Stimulated activated CD4-positive, alpha-beta T cell treated with anti-CD3 and anti-CD28 coated beads, Interleukin-1b, Interleukin-23, amount 100 ng/mL, for 48 hours (primary cell): ENCODE results near the gene CCDC7.
"Not testable (repeated sequence)": the region's sequence is repeated elsewhere in the genome, so short reads cannot be mapped to it uniquely, and the experiment has no call there.

Experiments
- DNase-seq: peaks from one replicate; pipeline ENCODE4 v3.0.0-alpha.2; 2020

CCDC7 gene

DNA sequence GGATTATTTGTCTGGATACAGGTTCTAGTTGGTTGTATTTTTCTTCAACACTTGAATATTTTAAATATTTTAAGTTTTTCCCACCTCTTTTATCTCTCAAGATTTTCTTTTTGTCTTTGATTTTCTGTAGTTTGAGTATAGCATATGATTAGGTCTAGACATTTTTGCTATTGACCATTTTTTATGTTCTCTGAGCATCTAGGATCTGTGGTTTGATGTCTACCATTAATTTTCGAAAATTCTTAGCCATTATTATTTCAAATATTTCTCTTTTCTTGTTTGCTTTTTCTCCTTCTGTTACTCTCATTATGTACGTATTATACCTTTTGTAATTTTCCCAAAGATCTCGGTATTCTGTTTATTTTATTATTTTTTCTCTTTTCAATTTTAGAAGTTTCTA lies 293.0 kb downstream of the CCDC7 start:
- DNase-seq: no peak

- no peak for DNase-seq
These were observed 298.4 kb downstream of the CCDC7 start for GRCh38 chr10:32744321-32744720.

DNA sequence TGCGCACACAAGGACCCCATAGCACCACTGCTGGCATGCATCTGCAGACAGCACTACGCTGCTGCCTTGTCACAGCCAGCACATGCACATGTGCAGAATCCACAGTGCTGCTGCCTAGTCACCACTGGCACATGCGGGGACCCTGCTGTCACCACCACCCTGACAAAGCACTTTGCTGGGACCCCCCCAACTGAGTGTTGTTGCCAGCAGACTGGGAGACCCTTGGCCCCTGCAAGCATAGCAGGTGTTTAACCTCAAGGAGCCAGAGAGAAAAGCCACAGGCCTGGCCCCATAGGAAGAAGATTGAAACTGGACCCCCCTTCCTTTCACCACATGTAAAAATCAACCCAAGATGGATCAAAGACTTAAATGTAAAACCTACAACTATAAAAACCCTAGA lies 300.9 kb downstream of the CCDC7 start:
- no peak for DNase-seq

DNA sequence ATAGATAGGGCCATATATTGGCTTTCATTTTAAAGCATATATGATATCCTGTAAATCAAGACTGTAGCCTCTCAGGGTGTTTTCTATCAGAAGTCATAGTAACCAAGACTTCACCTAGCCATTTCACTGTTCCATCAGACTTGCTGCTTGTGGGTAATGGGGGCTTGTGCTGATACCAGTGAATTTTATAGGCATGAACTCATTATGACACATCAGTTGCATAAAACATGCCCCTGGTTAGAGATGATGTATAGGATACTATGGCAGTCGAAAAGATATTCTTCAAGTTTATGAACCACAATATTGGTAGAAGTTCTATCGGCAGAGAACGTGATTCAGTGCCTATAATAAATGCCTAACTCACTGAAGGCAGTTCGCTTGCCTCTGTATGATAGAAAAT lies 305.6 kb downstream of the CCDC7 start:
- no peak for DNase-seq

- DNase-seq: not testable (repeated sequence)
These were observed 309.0 kb downstream of the CCDC7 start for GRCh38 chr10:32754900-32755299.

DNA sequence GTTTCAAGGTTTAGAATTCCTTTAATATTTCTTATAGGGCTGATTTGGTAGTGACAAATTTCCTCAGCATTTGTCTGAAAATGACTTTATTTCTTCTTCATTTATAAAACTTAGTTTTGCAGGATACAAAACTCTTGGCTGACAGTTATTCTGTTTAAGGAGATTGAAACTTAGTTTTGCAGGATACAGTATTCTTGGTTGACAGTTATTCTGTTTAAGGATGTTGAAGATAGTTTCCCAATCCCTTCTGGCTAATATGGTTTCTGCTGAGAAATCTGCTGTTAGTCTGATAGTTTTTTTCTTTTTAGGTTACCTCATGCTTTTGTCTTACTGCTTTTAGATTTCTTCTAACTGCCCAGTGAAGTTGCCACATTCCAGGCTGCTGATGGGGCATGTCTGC lies 325.3 kb downstream of the CCDC7 start:
- DNase-seq: no peak

- DNase-seq: no peak
These were observed 327.2 kb downstream of the CCDC7 start for GRCh38 chr10:32773105-32773504.

- DNase-seq: no peak
These were observed 341.0 kb downstream of the CCDC7 start for GRCh38 chr10:32786968-32787367.

DNA sequence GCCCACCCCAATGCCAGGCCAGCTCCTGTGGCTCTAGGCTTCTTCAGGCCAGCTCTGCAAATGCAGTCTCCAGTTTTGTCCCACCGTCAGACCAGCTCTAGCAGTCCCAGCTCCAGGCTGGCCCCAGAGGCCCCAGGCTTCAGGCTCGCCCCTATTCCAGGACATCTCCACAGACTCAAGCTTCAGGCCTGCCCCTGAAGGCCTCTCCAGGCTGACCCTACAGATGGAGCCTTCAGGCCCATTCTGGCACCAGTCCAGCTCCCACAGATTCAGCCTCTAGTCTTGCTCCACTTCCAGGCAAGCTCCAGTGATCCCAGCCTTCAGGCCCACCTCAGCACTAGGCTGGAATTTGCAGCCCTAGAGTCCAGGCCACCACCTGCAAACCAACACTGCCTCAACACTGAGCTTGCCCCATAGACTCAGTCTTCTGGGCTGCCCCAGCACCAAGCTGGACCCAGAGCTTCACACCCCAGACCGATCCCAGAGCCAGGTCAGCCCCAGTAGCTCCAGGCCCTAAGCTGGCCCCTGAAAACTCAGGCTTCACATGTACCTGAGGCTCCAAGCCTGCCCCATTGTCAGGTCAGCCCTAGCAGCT lies 341.8 kb downstream of the CCDC7 start:
- no peak for DNase-seq

DNA sequence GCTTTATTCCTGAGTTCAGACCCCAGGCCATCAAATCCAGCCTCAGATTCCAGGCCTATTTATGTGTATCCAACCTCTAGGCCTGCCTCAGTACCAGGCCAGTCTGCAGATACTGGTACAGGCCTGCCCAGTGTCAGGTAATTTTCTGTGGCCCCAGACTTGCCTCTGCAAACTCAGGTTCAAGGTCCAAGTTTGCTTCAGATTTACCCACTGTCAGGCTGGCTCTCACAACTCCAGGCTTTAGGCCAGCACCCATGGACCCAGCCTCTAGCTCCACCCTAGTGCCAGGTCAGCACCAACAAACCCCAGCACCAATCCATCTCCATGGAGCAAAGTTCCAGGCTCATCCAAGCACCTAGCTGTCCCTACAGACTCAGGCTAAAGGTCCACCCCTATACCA lies 342.4 kb downstream of the CCDC7 start:
- DNase-seq: no peak

DNA sequence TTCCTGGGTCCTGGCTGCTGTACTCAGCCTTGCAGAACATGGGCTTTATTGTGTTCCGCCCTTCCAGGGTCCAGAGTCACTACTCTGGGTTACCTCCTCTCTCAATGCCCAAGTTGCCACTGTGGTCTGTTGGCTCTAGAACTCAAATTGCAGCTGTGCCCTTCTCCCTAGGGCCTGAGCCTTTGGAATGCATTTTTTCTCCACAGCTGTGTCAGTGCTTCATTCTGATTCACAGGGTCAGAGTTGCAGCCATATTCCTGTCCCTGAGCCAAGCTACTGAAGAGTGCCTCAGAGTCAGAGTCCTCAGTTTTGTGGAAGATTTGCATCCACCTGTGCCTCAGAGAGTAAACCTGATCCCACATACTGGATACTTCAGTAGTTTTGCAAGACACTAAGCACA lies 344.5 kb downstream of the CCDC7 start:
- no peak for DNase-seq

- DNase-seq: no peak
These were observed 347.1 kb downstream of the CCDC7 start for GRCh38 chr10:32793033-32793432.

DNA sequence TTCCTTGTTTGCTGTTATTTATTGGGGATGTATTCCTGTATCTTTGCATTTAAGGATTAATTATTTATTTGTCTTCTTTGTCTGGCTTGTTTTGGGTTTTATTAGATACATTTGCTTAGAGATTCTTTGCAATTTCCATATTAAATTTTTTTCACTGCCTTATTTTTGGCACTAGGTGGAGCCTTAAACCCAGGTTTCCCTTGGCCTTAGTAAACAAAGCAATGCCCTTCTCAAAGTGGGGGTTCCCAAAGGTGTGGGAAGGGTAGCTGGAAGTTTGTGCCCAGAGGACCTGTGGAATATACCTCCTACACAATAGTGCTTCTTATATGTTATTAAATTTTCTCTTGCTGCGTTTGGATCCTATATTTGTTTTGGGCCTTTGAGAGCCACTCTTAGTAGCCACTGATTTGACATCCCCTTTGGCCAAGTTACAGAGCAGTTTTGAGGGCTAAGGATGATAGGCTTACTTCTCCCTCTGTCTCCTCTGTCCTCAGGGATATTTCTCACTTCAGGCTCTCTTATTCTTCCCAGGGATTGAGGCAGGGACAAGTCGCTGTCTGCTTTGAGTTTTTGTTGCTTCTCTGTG lies 349.8 kb downstream of the CCDC7 start:
- DNase-seq: no peak

- not testable (repeated sequence) for DNase-seq
These were observed 351.5 kb downstream of the CCDC7 start for GRCh38 chr10:32797393-32797792.

GRCh38 chr10:32846974-32847373 lies 401.0 kb downstream of the CCDC7 start:
- DNase-seq: no peak

DNA sequence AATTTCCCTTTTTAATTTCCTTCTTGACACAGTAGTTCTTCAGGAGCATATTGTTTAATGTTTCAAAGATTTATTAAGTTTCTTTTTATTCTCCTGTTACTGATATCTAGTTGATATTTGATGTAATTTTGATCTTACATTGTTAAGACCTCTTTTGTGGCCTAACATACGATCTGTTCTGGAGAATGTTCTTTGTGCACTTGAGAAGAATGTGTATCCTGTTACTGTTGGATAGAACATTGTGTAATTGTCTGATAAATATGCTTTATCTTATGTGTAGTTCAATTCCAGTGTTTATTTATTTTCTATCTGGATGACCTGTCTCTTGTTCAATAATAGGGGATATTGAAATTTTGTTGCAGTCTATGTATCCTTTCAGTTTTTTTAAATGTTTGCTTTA lies 405.4 kb downstream of the CCDC7 start:
- no peak for DNase-seq

GRCh38 chr10:32854435-32854834 lies 408.5 kb downstream of the CCDC7 start:
- no peak for DNase-seq

DNA sequence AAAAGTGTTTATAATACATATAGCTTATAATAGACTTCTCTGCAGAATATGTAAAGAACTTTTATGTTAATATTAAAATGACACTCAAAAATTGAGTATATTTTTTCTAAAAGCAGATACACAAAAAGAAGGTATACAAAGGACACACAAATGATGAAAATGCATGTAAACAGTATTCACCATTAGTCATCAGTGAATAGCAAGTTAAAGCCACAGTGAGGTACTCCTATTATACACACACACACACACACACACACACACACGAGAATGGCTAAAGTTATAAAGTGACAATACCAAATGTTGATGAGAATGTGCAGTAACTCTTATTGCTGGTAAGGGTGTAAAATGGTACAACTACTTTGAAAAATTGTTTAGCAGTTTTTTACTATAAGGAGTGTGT lies 419.2 kb downstream of the CCDC7 start:
- no peak for DNase-seq

GRCh38 chr10:32877915-32878314 lies 432.0 kb downstream of the CCDC7 start:
- no peak for DNase-seq

DNA sequence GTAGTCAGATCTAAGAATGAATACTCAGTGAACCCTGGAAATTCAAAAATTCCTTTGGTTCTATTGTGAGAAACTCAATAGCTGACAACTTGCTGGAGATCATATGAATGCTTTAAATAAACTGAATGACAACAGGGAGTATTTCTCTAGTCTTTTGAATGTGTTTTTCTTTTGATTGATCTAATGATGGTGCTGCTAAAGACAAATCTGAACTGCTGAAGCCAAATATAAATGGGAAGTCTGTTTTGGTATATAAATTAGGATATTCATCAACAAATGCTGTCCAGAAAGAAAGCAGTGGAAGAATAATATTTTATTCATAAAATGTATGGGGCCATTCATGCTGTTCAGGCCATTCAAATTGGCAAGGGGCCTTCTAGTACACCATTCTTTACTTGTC lies 432.7 kb downstream of the CCDC7 start:
- DNase-seq: no peak

DNA sequence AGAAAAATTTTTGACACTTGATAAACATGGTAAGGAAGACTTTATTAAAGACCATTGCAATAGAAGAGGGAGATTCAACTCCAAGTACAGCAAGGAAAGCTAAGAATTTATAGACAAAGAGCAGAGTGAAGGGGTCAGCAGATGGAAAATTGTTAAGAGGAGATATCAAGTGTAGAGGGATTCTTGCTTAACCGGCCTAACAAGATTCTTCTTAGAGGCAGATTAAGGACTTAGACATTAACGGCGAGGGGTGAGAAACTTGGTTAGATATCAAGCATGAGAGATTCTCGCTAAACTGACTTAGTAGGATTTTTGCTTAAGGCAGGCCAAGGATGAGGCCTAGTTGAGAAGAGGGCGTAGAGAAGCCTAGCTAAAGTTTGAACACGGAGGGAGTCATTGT lies 436.1 kb downstream of the CCDC7 start:
- DNase-seq: no peak

GRCh38 chr10:32887481-32887880 lies 441.5 kb downstream of the CCDC7 start:
- DNase-seq: no peak

- DNase-seq: no peak
These were observed 442.4 kb downstream of the CCDC7 start for GRCh38 chr10:32888161-32888927.

DNA sequence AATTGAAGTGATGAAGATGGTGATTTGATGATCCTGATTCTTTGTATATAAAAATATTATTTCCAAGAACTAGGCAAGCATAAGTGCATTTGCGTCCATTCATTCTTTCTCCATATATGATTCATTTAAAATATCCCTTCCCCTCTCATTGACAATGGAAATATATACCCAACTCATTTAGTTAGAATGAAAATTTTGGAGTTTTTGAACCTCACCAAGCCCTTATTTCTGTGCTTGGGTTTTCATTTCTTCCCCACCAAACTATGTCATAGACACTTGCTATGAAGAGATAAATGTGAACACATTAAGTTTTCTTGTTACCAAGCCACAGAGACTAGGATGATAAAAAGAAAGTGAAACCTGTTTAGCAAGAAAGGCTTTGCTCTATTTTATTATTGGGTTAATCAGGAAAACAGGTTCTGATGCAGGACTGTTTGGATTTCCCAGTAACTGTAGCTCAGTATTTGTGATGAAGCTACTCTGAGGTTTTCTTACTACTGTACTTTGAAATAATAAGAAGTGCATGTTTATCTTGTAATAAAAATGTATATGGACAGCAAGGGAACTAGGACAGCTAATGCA lies 443.8 kb downstream of the CCDC7 start:
- no peak for DNase-seq
